K562 (cell line): ENCODE data around the gene CCDC183. TPM values are rescaled to one million over a fixed set of nuclear protein-coding genes. Genes with fewer than 3 reads are reported as not detected.

Experiments used
- CEBPZ ChIP-seq: fragments of 150-350 bp; IDR thresholded peaks from 2 replicates; pipeline ENCODE4 v1.6.1; 2014; ENCODE audit warnings: low read depth, mild to moderate bottlenecking, low read length, borderline replicate concordance
- HDAC1 ChIP-seq, 2 experiments: fragments of 450-650 bp; IDR thresholded peaks; 2 replicates each; pipeline ENCODE4 v1.6.1; 2016 to 2017; ENCODE audit warnings: inconsistent platforms in 1 of 2, mild to moderate bottlenecking in 1 of 2, moderate library complexity in 1 of 2
- HDAC2 ChIP-seq: fragments of 450-650 bp; IDR thresholded peaks from 2 replicates; pipeline ENCODE4 v1.6.1; 2016; ENCODE audit warnings: mild to moderate bottlenecking
- HNRNPK ChIP-seq: fragments of 200-400 bp; formaldehyde crosslinking; IDR thresholded peaks from one replicate; pipeline ENCODE4 v1.6.1; 2018; ENCODE audit warnings: mild to moderate bottlenecking, low read depth, low read length; ENCODE audit not compliant: poor library complexity, severe bottlenecking
- HNRNPLL ChIP-seq: fragments of 200-400 bp; formaldehyde crosslinking; IDR thresholded peaks from 2 replicates; pipeline ENCODE4 v1.6.1; 2017; ENCODE audit warnings: low read length, low read depth, mild to moderate bottlenecking; ENCODE audit not compliant: poor library complexity, severe bottlenecking
- KAT8 ChIP-seq: fragments of 450-650 bp; IDR thresholded peaks from 2 replicates; pipeline ENCODE4 v1.6.1; 2016; ENCODE audit warnings: low read depth, mild to moderate bottlenecking
- RBFOX2 ChIP-seq: fragments of 200-400 bp; formaldehyde crosslinking; IDR thresholded peaks from 2 replicates; pipeline ENCODE4 v1.6.1; 2017; ENCODE audit warnings: low read depth, mild to moderate bottlenecking, low read length, moderate library complexity
- RBM39 ChIP-seq: fragments of 200-400 bp; formaldehyde crosslinking; optimal IDR thresholded peaks from 2 replicates; pipeline ENCODE3; 2018; ENCODE audit warnings: low read depth, low read length
- RERE ChIP-seq: sonication (generic); formaldehyde crosslinking; IDR thresholded peaks from 2 replicates; pipeline ENCODE4 v1.8.0; 2023; ENCODE audit warnings: missing genetic modification reagents, mild to moderate bottlenecking, borderline replicate concordance
- RUNX1 ChIP-seq: sonication (generic); IDR thresholded peaks from 2 replicates; pipeline ENCODE4 v1.6.1; 2016; ENCODE audit warnings: antibody characterized with exemption, low read depth
- SIRT6 ChIP-seq: IDR thresholded peaks from one replicate; pipeline ENCODE4 v1.6.1; 2012; ENCODE audit warnings: low read depth, mild to moderate bottlenecking, control low read depth, inconsistent platforms, low read length, moderate library complexity
- TFE3 ChIP-seq: fragments of 450-650 bp; formaldehyde crosslinking; IDR thresholded peaks from 2 replicates; pipeline ENCODE4 v1.4.0; 2020; ENCODE audit warnings: mild to moderate bottlenecking, mixed read lengths
- ZFP30 ChIP-seq: fragments of 250-450 bp; sonication (Bioruptor Pico); IDR thresholded peaks from 2 replicates; pipeline ENCODE4 v1.8.0; 2022; ENCODE audit warnings: moderate library complexity, mild to moderate bottlenecking, inconsistent platforms, borderline replicate concordance
- ZNF217 ChIP-seq: sonication (generic); formaldehyde crosslinking; IDR thresholded peaks from 2 replicates; pipeline ENCODE4 v1.8.0; 2022; ENCODE audit warnings: mild to moderate bottlenecking, missing genetic modification reagents
- ZNF780A ChIP-seq: fragments of 250-450 bp; sonication (Bioruptor Pico); IDR thresholded peaks from 2 replicates; pipeline ENCODE4 v1.5.0; 2021; ENCODE audit warnings: mild to moderate bottlenecking
- polyA plus RNA-seq, 8 experiments: library from polyadenylated mRNA; depleted of rRNA in 4 of 8; stranded (reverse) in 5 of 8; unstranded in 3 of 8; fragments of >200 nt; fragmentation: Nextera tagmentation in 2 of 8; fragmentation: Illumina TruSeq in 1 of 8; extraction: Ambion mirVana in 2 of 8; extraction: Trizol in 1 of 8; gene quantifications; 2 replicates each; pipeline versions ENCODE4 v1.2.1 to v1.2.3, GENCODE V29; 2011 to 2014; ENCODE audit warnings: inconsistent platforms in 1 of 8, missing spikeins in 1 of 8
- total RNA-seq, 7 experiments: library from RNA; depleted of rRNA in 6 of 7; stranded (reverse); fragments of >200 nt in 6 of 7; fragmentation: Illumina TruSeq in 2 of 7; extraction: Trizol in 2 of 7; gene quantifications; 2 replicates each; pipeline versions ENCODE4 v1.2.1 to v1.2.3, GENCODE V29; 2011 to 2021; ENCODE audit warnings: low replicate concordance in 1 of 7

CCDC183 gene
- total and polyA plus RNA-seq, 9 of the 15 experiments (the other 6 are each of a cell fraction or from before 2014, with no cell fraction given) = 0.21 to 0.60 (median 0.29) TPM; not detected in 4

- no peak for TF ChIP-seq RERE (CRISPR knock-in tag)
- TF ChIP-seq ZNF780A (CRISPR knock-in tag) = no peak
- no peak for TF ChIP-seq RBM39
- TF ChIP-seq ZNF217 (CRISPR knock-in tag) = no peak
- TF ChIP-seq CEBPZ = no peak
- no peak for TF ChIP-seq KAT8
- no peak for TF ChIP-seq RUNX1
- peak; percentile 84 for TF ChIP-seq RBFOX2
- no peak for TF ChIP-seq HNRNPK
- TF ChIP-seq SIRT6 = no peak
- peak in 1 of 2 experiments; percentile 85; a peak in 2 of 4 replicates for TF ChIP-seq HDAC1 (IDR thresholded peaks at IDR 0.05)
- peak; percentile 62; the same call in 1 of the 2 replicates for TF ChIP-seq HDAC2
- TF ChIP-seq TFE3 (CRISPR knock-in tag) = no peak
- TF ChIP-seq ZFP30 (CRISPR knock-in tag) = no peak
- TF ChIP-seq HNRNPLL = peak; percentile 30
Observed at GRCh38 chr9:136849038-136849959, 53.2 kb downstream of the CCDC183 start, which contains the start of gene PHPT1 (continued).
